GM06990 (cell line): ENCODE measurements around the gene CFAP99.

Experiments
- DNase-seq: peaks from one replicate; pipeline ENCODE4 v3.0.0-alpha.2; 2011; ENCODE audit not compliant: insufficient read length; ENCODE audit errors: extremely low read depth
- H3K27me3 ChIP-seq: replicated peaks from 2 replicates; pipeline ENCODE4 v1.6.0; 2011; ENCODE audit warnings: low read length; ENCODE audit not compliant: control insufficient read depth, insufficient read depth
- H3K36me3 ChIP-seq: 2 replicates; pipeline ENCODE4 v1.5.1; 2011; ENCODE audit warnings: low read length; ENCODE audit not compliant: control insufficient read depth, insufficient read depth
- H3K4me3 ChIP-seq: replicated peaks from 2 replicates; pipeline ENCODE4 v1.5.1; 2011; ENCODE audit warnings: low read depth, mild to moderate bottlenecking, control low read depth, low read length
- CTCF ChIP-seq: IDR thresholded peaks from 2 replicates; pipeline ENCODE4 v1.5.1; 2011; ENCODE audit warnings: low read length, control low read depth, mild to moderate bottlenecking, inconsistent platforms; ENCODE audit not compliant: insufficient read depth, poor library complexity, severe bottlenecking

CFAP99 gene

GRCh38 chr4:2489841-2490552 lies 71.2 kb downstream of the CFAP99 start:
- DNase-seq: no peak
- TF ChIP-seq CTCF: no peak
- Histone ChIP-seq H3K27me3 (no peaks in the 10 kb centered on the region), H3K36me3 (peaks cover 20% of the 10 kb centered on the region), H3K4me3 (no peak overlapping the region)

- Histone ChIP-seq H3K36me3 (peaks cover 25% of the 10 kb centered on the region), H3K4me3 (no peak overlapping the region), H3K27me3 (no peaks in the 10 kb centered on the region)
- no peak for TF ChIP-seq CTCF
- no peak for DNase-seq
Observed at GRCh38 chr4:2492970-2493369, 74.2 kb downstream of the CFAP99 start.

GRCh38 chr4:2494992-2495391 lies 76.2 kb downstream of the CFAP99 start:
- TF ChIP-seq CTCF: no peak
- no peak for DNase-seq
- peaks cover 20% of the 10 kb centered on the region for H3K36me3 ChIP-seq
- H3K27me3 ChIP-seq: no peaks in the 10 kb centered on the region
- H3K4me3 ChIP-seq: no peak overlapping the region

GRCh38 chr4:2497324-2497723 lies 78.6 kb downstream of the CFAP99 start:
- H3K36me3 ChIP-seq: peaks cover 30% of the 10 kb centered on the region
- no peak overlapping the region for H3K4me3 ChIP-seq
- no peak for TF ChIP-seq CTCF
- H3K27me3 ChIP-seq: no peaks in the 10 kb centered on the region
- no peak for DNase-seq

GRCh38 chr4:2497931-2498330 lies 79.2 kb downstream of the CFAP99 start:
- H3K27me3 ChIP-seq: no peaks in the 10 kb centered on the region
- peak; percentile 79 for DNase-seq
- TF ChIP-seq CTCF: no peak
- H3K4me3 ChIP-seq: no peak overlapping the region
- peaks cover 27% of the 10 kb centered on the region for H3K36me3 ChIP-seq

GRCh38 chr4:2500547-2500946 lies 81.8 kb downstream of the CFAP99 start:
- peaks cover 23% of the 10 kb centered on the region for H3K36me3 ChIP-seq
- no peak for DNase-seq
- TF ChIP-seq CTCF: no peak

More at GRCh38 chr4:2500547-2500946, 81.8 kb downstream of the CFAP99 start:
- no peaks in the 10 kb centered on the region for H3K27me3 ChIP-seq
- no peak overlapping the region for H3K4me3 ChIP-seq
